ENCODE data around the gene NPAS3.

DNA sequence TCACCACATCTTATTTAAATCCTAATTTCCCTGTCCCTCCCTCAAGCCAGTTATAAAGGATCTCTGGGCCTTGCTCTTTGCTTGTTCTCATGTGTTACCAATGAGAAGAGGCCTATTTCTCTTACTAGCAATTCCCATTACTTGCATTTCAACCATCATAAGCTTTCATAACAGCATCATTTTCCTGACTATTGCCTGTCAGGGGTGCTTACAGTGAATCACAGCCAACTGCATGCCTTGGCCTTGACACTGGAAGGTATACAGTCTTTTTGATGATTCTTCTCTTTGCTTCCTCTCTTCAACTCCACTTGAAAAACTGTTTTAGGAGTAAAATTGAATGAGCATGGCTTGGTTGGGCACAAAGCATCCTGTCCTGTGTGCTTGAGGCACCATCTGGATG, 127.0 kb downstream of the NPAS3 start:
- TF ChIP-seq TAF1 (CRISPR knock-in tag; IDR thresholded peaks at IDR 0.05) (no peak), ZNF121 (CRISPR knock-in tag; IDR thresholded peaks at IDR 0.05) (no peak), CENPX (CRISPR knock-in tag; IDR thresholded peaks at IDR 0.05) (no peak), MAFK (conservative IDR thresholded peaks at IDR 0.05 in 1 of 2, IDR thresholded peaks at IDR 0.05 in 1 of 2; ENCODE audit: low read length in 2 of 2) (no peak), SIN3A (IDR thresholded peaks at IDR 0.05; ENCODE audit: borderline replicate concordance, low read depth, low read length) (no peak), ZNF598 (CRISPR knock-in tag; IDR thresholded peaks at IDR 0.05; ENCODE audit: borderline replicate concordance) (no peak), IKZF1 (IDR thresholded peaks at IDR 0.05) (no peak)

Data from HepG2 (cell line).